Stimulated activated CD4-positive, alpha-beta T cell treated with anti-CD3 and anti-CD28 coated beads, Interleukin-2, amount 100 ng/mL, for 24 hours (primary cell): ENCODE data around the gene ATP6AP2.

Experiments
- DNase-seq, 2 donors: peaks; one replicate each; pipeline ENCODE4 v3.0.0-alpha.2; 2020

Gene ATP6AP2

GRCh38 chrX:40646489-40647306 is 65.9 kb downstream of the ATP6AP2 start:
- peak; percentile 24 to 27 for DNase-seq

GRCh38 chrX:40647307-40648197 is 66.8 kb downstream of the ATP6AP2 start, which contains the start of gene CXorf38:
Gene CXorf38 (minus strand): TSS chrX:40647561. CDS start chrX:40647520, 41 bp downstream.
- DNase-seq = peak; percentile 89 to 92

GRCh38 chrX:40651620-40652223 is 71.0 kb downstream of the ATP6AP2 start:
- DNase-seq = peak; percentile 66 to 75

GRCh38 chrX:40652664-40653063 is 71.9 kb downstream of the ATP6AP2 start:
- no peak for DNase-seq

GRCh38 chrX:40653535-40653934 is 72.8 kb downstream of the ATP6AP2 start:
- no peak for DNase-seq
